AG04450 (cell line): Measurements from ENCODE around the gene ZBTB20. TPM values are rescaled to one million over a fixed set of nuclear protein-coding genes. Genes with fewer than 3 reads are reported as not detected.

Experiments
- CTCF ChIA-PET: fragments of 300-600, 350-600 bp; formaldehyde crosslinking; extraction: SDS; loops from one replicate; lab custom pipeline; 2022; ENCODE audit warnings: antibody characterized with exemption, inconsistent platforms; lab: Charles Lee
- POLR2A ChIA-PET: fragments of 350-600 bp; formaldehyde crosslinking; extraction: SDS; loops from one replicate; lab custom pipeline; 2021; ENCODE audit warnings: antibody characterized with exemption, inconsistent platforms; lab: Yijun Ruan, JAX
- DNase-seq: peaks from one replicate; pipeline ENCODE4 v3.0.0-alpha.2; 2011; ENCODE audit warnings: low read depth, low spot score
- H3K27ac ChIP-seq: one replicate; pipeline ENCODE4 v1.5.1; 2012; ENCODE audit warnings: low read depth, low read length, control low read depth
- H3K27me3 ChIP-seq: one replicate; pipeline ENCODE4 v1.6.0; 2012; ENCODE audit warnings: low read length; ENCODE audit not compliant: control insufficient read depth, insufficient read depth
- H3K4me3 ChIP-seq: 2 replicates; pipeline ENCODE4 v1.5.1; 2011; ENCODE audit warnings: mild to moderate bottlenecking, low read depth, low read length, control low read depth
- H3K9me3 ChIP-seq: 2 replicates; pipeline ENCODE4 v1.5.1; 2012; ENCODE audit warnings: low read length; ENCODE audit not compliant: control insufficient read depth, insufficient read depth
- CTCF ChIP-seq: IDR thresholded peaks from 2 replicates; pipeline ENCODE4 v1.5.1; 2011; ENCODE audit warnings: low read depth, low read length, control low read depth, inconsistent platforms
- polyA plus RNA-seq: library from polyadenylated mRNA; depleted of rRNA; stranded (reverse); fragments of >200 nt; gene quantifications from 2 replicates; pipeline ENCODE4 v1.2.3, GENCODE V29; 2011

Gene ZBTB20
- polyA plus RNA-seq, 1 experiment: 3.0 TPM

GRCh38 chr3:114436182-114436581, 710.9 kb downstream of the ZBTB20 start:
- ChIA-PET CTCF (interaction anchor here (0.5 to 2.4 kb wide), 4 partner anchors 15 to 340 kb away, joined by 3 to 9 read pairs (median 3); no protein-coding TSS in a partner anchor), POLR2A (no interaction called here)
- DNase-seq: no peak
- no peak for TF ChIP-seq CTCF
- H3K4me3 ChIP-seq: no peak overlapping the region
- no peaks in the 10 kb centered on the region for H3K27me3 ChIP-seq
- H3K27ac ChIP-seq: no peak overlapping the region
- no peaks in the 10 kb centered on the region for H3K9me3 ChIP-seq

DNA sequence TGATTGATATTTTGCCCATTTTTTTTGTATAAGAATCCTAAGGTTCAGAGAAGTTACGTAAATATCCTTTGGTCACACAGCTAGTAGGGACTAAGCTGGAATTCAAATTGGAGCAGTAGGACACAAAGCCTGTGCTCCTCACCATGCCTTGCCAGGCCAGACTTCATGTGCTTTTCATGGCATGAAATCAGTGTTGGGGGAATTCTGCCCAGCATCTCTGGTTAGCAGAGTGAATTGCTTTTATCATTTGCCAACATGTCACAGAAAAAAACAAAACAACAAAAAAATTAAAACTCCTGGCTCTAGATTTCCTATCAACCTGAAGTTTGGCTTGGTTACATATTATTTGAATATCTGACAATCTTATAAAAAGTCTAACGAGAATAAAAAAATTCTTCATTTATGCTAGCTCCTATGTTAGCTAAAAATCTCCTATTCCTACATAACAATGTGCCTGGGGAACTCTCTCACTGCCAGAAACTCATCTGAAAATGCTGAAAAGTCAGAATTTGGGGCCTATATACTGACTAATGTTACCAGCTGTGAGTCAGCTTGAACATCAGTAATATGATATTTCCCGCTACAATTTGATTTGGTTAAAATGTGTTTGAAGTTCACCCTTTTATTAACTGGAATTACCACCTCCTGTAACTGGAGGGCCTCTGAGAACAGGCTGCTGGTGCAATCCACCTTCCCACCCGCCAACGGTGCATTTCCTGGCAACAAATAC, 711.5 kb downstream of the ZBTB20 start:
- CTCF ChIA-PET: interaction anchor here (0.6 to 2.4 kb wide), 2 partner anchors 15 to 17 kb away, joined by 3 to 9 read pairs; no protein-coding TSS in a partner anchor
- Histone ChIP-seq H3K9me3 (no peaks in the 10 kb centered on the region), H3K27me3 (no peaks in the 10 kb centered on the region), H3K27ac (no peak overlapping the region), H3K4me3 (no peak overlapping the region)
- POLR2A ChIA-PET: no interaction called here
- no peak for DNase-seq
- no peak for TF ChIP-seq CTCF

GRCh38 chr3:114432310-114432709, 714.8 kb downstream of the ZBTB20 start:
- Histone ChIP-seq H3K27ac (no peak overlapping the region), H3K4me3 (no peak overlapping the region), H3K9me3 (no peaks in the 10 kb centered on the region), H3K27me3 (no peaks in the 10 kb centered on the region)
- TF ChIP-seq CTCF: no peak
- CTCF ChIA-PET: interaction anchor here (0.7 to 3.2 kb wide), 2 partner anchors 14 to 180 kb away, joined by 3 to 18 read pairs; no protein-coding TSS in a partner anchor
- POLR2A ChIA-PET: interaction anchor here (0.7 kb wide), 1 partner anchor 33 kb away, joined by 3 read pairs; no protein-coding TSS in a partner anchor
- DNase-seq: no peak

GRCh38 chr3:114428044-114428595, 719.0 kb downstream of the ZBTB20 start:
- Histone ChIP-seq H3K27ac (no peak overlapping the region), H3K9me3 (no peaks in the 10 kb centered on the region), H3K27me3 (no peaks in the 10 kb centered on the region), H3K4me3 (no peak overlapping the region)
- TF ChIP-seq CTCF: no peak
- ChIA-PET POLR2A (no interaction called here), CTCF (no interaction called here)
- no peak for DNase-seq
